Amniotic epithelial cell (primary cell): ENCODE measurements around the gene FKBP2.
A peak's percentile ranks its signal among the peaks of the same experiment; 100 is the strongest.

Experiments used
- DNase-seq: peaks from one replicate; pipeline ENCODE4 v3.0.0-alpha.2; 2010; ENCODE audit warnings: low read depth

Gene FKBP2

DNA sequence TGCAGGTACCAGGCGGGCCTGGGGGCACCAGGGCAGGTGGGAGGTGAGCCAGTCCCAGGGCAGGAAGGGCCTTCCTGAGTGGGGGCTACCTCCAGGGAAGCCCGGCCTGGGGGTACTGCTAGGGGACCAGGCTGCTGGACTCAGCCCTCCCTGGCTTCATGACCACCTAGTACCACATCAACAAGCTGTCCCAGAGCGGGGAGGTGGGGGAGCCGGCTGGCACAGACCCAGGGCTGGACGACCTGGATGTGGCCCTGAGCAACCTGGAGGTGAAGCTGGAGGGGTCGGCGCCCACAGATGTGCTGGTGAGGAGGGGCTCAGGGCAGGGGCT, 21.6 kb upstream of the FKBP2 start:
- DNase-seq = no peak

DNA sequence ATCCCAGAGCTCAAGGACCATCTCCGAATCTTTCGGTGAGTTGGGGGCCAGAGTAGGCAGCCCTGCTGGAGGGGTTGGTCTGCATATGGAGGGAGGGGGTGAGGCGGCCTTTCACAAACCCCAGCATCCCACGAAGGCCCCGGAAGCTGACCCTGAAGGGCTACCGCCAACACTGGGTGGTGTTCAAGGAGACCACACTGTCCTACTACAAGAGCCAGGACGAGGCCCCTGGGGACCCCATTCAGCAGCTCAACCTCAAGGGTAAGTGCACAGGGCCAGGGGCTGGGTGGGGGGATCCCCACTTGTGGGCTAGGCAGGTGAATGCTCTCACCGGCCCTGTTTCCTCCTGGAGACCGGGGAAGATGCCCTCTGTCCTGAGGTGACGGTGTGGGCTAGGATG, 21.1 kb upstream of the FKBP2 start:
- no peak for DNase-seq

DNA sequence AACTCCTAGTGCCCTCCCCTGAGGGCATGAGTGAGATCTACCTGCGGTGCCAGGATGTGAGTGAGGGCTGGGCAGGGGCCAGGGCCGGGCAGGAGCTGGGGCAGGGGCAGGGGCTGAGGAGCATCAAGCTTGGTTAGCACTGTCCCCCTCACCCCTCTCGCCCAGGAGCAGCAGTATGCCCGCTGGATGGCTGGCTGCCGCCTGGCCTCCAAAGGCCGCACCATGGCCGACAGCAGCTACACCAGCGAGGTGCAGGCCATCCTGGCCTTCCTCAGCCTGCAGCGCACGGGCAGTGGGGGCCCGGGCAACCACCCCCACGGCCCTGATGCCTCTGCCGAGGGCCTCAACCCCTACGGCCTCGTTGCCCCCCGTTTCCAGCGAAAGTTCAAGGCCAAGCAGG, 20.6 kb upstream of the FKBP2 start:
- no peak for DNase-seq

DNA sequence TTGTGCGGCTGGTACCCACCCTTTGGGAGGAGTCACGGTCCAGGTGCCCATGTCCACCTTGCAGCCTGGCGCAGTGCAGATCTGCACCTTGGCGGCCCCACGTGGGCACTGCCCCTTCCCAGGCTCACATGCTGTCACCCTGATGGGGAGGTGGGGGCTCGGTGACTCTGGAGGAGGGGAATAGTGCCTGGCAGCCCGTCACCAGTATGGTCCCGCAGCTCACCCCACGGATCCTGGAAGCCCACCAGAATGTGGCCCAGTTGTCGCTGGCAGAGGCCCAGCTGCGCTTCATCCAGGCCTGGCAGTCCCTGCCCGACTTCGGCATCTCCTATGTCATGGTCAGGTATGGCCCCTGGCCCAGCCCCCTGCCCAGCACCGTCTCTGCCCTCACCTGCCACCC, 20.1 kb upstream of the FKBP2 start:
- no peak for DNase-seq

DNA sequence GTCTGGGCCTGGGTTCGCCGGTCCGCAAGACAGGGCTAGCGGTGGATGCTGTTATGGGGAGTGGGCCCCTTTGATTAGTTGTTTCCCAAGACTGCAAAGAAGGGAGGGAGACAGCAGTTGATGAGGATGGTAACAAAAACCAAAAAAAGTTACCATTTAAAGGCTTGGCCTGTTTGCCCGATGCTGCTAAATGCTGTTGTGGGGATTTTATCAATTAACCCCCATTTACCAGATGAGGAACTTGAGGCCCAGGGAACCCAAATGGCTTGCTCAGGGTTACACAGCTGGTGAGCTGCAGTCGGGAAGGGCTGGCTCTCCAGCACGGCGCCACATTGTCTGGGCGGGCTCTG, 18.3 kb upstream of the FKBP2 start:
- no peak for DNase-seq

DNA sequence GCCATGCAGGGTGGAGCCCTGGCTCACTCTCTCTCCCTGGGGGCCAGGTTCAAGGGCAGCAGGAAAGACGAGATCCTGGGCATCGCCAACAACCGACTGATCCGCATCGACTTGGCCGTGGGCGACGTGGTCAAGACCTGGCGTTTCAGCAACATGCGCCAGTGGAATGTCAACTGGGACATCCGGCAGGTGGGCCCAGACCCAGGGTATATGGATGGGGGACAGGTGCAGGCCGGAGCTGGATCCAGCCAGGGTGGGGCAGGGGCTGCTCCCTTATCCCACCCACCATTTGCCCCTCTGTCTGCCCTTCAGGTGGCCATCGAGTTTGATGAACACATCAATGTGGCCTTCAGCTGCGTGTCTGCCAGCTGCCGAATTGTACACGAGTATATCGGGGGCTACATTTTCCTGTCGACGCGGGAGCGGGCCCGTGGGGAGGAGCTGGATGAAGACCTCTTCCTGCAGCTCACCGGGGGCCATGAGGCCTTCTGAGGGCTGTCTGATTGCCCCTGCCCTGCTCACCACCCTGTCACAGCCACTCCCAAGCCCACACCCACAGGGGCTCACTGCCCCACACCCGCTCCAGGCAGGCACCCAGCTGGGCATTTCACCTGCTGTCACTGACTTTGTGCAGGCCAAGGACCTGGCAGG, 17.8 kb upstream of the FKBP2 start:
- DNase-seq = no peak

DNA sequence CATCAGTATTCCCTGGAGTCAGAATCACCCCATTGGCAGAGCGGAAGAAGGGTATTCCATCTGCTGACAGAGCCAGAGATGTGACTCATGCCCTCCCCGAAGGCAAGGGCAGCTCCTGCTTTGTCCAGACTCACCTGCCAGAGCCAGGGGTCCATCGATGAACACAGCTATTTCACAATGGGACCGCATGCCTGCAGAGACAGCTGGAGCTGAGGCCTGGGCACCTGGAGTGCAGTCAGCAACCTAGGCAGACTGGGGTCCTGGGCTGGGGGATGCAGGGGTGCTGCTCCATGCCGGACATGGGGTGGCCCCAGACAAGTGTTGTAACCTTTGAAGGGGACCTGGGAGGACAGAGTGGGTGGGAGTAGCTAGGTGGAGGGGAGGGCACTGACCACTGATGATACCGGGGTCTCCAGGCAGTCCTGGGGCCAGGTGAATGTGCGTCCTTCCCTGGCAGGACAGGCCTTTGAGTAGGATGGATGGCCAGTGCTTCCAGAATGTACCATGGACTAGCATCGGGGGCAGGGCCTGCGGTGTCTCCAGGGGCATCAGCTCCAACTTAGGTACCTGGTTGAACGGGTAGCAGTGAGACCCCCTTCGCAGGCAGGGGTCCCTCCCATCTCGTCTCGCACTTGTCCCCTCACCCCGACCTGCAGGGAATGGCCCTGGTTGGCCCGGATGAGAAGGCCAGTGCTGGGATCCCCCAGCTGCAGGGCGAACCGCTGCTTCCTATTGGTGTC, 16.6 kb upstream of the FKBP2 start:
- DNase-seq = no peak

DNA sequence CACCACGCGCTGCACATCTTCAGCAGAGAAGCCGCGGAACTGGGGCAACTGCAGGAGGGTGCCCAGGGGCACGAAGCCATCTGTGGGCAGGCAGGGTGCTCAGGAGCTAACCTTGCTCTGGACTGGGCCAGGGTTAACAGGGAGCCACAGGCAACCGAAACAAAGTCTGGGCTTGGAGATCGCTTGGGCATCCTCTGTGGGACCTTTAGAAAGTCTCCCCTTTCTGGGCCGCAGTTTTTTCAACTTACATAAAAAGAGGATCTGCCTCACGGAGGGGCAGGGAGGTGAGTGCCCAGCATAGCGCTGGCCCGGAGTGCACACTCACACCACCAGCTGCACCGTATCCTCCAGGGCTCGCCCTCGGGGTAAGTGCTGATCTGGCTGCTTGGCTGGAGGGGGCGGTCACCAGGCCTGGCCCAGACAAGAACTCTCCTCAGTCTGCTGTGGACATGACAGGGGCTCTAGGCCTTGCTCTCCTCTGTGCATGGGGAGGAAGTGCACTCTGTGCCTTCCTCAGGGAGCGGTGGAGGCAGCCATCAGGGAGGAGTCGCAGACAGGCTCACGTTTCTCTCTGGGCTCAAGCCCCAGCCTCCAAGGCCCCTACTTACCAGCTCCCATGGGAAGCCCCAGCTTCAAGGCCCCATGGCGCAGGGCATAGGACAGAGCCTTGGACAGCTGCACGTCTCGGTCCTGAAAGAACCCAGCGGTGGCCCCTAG, 15.8 kb upstream of the FKBP2 start:
- no peak for DNase-seq

DNA sequence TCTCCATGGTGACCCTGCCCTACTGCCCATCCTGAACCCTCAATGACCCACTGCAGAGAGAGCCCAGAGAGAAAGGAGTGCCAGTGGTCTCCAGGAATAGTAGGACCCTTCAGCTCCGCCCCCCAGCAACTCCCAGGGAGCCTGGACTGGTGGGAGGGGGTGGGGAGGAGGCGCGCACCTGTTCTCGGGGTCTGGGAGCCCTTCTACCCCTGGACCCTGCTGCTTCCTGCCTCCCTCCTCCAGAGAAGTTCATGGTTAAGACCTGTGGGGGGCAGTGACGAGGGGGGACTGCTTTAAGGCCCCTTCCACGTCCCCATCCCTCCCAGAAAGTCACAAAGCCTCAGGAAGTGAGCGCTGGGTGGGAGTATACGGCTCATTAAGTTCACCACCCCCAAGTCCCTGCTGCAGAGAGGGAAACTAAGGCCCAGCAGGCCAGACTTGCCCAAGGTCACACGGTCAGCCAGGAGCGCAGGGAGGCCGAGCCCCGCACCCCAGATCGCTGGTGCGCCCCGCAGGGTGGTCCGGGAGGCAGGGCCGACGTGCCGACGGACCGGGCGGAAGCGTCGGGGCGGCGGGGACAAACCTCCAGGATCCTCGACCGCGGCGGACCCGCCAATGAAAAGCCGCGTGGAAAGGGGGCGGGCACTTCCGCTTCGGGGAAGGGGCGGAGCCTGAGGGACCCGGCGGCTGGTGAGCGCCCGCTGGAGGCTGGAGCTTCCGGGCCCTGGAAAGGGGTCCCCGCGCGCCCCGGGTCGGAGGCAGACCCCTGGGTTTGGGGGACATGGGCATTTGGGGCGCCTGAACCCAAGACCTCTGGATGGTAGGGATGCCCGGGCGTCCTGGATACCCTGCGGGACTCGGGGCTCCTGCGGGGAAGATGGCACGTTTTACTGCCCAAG, 15.0 kb upstream of the FKBP2 start, which contains the start of the genes NUDT22 and TRPT1:
Gene NUDT22, plus strand, starts transcription at position 667 of the 899 bp plus-strand sequence. CDS start 379 bp downstream, outside the sequence.
Gene TRPT1, minus strand, starts transcription at position 579 of the 899 bp plus-strand sequence. Its CDS starts 326 bp downstream, at position 253.
- peak; percentile 58 for DNase-seq

DNA sequence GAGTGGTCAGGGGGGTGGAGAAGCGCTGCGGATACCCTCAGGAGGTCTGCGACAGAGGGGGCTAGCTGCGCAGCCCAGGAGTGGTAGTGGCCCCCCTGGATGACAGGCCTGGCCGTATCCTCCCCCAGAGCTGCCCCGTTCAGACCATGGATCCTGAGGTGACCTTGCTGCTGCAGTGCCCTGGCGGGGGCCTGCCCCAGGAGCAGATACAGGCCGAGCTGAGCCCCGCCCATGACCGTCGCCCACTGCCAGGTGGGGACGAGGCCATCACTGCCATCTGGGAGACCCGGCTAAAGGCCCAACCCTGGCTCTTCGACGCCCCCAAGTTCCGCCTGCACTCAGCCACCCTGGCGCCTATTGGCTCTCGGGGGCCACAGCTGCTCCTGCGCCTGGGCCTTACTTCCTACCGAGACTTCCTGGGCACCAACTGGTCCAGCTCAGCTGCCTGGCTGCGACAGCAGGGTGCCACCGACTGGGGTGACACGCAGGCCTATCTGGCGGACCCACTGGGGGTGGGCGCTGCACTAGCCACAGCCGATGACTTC, 14.3 kb upstream of the FKBP2 start:
- no peak for DNase-seq

DNA sequence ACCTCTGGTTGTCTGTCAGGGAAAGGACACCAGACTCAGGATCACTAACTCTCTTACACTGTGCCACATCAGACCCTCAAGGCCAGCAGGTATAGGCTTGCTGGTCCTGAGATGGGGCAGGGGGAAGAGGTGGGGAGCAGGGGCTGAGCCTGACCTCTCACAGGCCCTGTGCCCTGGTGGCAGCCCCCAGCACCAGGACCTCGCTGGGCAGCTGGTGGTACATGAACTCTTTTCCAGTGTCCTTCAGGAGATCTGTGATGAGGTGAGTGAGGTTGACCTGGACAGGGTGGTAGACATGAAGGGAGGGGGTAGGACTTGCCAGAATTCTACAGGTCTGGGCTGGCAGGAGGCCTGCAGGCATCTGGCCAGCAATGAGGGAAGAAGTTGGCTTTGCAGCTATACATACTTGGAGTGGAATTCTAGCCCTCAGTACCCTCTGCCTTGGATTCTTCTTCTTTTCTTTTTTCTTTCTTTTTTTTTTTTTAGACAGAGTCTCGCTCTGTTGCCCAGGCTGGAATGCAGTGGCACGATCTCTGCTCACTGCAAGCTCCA, 13.4 kb upstream of the FKBP2 start:
- DNase-seq = no peak

DNA sequence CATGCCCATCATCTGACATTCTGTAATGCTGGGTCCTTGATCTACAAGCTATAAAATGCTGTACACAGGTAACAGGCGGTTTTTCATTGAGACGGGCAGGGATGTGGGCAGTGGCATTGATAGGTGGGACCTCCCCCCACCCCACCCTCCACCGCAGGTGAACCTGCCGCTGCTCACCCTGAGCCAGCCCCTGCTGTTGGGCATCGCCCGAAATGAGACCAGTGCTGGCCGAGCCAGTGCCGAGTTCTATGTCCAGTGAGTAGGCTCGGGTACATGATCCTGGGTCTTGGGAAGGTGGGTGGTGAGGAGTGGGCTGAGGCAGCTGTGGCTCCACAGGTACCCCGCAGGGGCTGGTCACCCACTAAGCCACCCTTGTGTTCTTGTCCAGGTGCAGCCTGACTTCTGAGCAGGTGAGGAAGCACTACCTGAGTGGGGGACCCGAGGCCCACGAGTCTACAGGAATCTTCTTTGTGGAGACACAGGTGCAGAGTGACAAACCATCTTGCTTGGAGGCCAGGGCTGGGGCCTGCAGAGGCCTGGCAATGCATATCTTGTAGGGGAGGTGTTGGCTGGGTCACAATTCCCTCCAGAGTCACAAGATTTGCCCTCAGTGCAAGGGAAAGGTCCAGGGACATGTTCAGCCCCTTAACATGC, 11.7 kb upstream of the FKBP2 start:
- DNase-seq = no peak

DNA sequence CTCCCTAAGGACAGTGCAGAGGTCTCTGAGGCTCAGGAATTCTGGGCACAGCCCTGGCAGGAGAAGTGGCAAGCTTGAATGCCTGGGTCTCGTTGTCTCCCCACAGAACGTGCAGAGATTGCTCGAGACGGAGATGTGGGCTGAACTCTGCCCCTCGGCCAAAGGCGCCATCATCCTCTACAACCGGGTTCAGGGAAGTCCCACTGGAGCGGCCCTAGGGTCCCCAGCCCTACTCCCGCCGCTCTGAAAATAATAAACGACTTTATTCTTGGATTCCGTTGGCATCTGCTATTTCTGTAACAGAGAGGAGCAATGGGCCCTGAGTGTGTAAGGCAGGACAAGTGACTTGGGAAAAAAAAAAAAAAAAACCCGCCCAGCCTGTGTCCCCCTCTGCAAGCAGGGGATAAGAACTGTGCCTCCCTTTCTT, 11.1 kb upstream of the FKBP2 start:
- no peak for DNase-seq

DNA sequence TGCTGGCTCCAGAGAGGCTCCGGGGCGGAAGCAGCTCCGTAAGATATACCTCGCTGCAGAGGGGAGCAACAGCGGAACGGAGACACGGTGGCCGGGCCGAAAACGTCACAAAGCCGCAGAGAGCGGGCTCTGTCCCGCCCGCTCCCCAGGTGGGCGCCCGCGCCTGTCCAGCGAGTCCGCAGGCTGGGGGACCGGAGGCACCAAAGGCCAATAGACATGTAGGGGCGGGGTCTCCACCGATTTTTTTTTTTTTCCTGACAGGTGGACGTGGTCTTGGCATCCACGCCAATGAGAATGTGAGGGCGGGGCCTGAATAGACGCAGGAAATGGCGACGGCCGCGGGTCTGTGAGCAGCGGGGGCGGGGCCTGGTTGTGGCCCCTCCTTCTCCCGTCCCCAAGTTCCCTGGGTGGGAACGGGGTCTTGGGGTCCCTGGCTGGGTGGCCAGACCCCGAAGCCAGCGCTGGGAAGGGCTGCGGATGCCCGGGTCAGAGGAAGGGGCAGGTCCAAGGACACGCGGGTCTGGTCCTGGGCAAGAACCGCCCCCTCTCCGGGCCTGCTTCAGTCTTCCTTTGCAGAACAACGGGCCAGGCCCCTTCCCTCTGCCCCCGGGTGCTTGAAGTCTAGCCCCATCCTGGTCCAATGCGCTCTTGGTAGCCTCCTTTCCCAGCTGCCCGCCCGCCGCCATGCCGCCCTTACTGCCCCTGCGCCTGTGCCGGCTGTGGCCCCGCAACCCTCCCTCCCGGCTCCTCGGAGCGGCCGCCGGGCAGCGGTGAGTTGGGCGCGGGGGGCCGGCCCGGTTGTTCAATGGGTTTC, 10.5 kb upstream of the FKBP2 start, which contains the start of gene DNAJC4:
Gene DNAJC4, plus strand, starts transcription at position 378 of the 814 bp plus-strand sequence. Its CDS starts 307 bp downstream, at position 685.
- peak; percentile 84 for DNase-seq

DNA sequence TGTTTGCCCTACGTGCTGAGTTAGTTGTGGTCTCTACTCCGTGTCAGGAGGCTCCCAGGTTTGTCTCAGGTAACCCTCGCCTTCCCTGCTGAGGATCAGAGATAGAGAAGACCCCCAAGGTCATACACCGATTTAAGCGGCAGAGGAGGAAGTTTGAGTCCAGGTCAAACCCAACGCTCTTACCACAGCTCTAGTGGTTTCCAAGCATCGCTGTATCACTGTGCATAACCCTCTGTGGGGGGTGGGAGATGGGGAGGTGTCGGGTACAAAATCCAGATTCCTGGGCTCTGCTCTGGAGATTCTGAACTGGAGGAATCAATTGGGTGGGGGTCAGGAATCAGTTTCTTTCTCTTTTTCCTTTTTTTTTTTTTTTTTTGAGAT, 9.9 kb upstream of the FKBP2 start:
- no peak for DNase-seq

DNA sequence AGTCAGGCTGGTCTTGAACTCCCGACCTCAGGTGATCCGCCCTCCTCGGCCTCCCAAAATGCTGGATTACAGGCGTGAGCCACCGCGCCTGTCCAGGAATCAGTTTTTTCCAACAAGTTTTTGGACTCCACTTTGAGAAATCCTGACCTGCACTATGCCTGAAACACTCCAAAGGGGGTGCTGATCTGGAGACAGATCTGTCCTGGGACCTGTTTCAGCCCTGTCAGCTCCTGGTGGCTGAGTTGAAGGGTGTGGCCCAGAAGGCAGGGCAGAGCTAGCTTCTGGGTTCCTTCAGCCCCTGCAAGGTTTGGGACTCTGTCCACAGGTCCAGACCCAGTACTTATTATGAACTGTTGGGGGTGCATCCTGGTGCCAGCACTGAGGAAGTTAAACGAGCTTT, 9.3 kb upstream of the FKBP2 start:
- no peak for DNase-seq

DNA sequence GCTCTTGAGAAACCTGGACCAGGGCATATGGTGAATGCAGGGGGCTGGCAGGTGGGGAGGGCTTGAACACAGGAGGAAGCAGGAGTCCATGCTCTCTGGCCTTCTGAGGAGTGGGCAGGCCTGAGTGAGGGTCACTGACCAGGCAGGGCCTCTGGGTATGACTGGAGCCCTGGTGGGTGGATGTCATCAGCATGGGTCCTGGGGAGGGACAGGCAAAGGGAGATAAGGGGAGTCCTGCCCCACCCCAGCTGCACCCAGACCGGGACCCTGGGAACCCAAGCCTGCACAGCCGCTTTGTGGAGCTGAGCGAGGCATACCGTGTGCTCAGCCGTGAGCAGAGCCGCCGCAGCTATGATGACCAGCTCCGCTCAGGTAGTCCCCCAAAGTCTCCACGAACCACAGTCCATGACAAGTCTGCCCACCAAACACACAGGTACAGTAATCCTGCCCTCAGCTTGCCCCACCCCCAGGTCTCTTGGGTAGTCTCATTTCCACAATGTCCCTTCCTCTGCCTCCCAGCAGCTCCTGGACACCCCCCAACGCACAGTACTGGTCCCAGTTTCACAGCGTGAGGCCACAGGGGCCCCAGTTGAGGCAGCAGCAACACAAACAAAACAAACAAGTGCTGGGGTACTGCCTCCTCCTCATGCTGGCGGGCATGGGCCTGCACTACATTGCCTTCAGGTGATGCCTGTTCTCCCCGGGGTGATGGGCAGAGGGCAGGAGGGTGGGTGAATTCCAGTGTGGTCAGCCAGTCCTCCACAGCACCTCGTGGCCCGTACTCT, 8.5 kb upstream of the FKBP2 start:
- no peak for DNase-seq

DNA sequence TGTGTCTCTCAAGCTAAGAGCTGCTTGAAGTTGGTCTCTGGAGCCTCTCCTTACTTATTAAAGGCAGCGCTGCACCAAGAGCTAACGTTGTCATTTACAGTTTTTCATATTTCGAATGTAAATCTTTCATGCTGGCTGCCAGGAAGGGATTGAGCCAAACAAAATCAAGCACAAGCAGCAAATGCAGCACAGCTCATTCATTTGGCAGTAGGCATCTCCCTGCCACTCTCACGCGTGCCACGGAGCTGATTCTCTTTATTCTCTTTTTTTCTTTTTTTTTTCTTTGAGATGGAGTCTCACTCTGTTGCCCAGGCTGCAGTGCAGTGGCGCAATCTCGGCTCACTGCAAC, 8.0 kb upstream of the FKBP2 start:
- no peak for DNase-seq

DNA sequence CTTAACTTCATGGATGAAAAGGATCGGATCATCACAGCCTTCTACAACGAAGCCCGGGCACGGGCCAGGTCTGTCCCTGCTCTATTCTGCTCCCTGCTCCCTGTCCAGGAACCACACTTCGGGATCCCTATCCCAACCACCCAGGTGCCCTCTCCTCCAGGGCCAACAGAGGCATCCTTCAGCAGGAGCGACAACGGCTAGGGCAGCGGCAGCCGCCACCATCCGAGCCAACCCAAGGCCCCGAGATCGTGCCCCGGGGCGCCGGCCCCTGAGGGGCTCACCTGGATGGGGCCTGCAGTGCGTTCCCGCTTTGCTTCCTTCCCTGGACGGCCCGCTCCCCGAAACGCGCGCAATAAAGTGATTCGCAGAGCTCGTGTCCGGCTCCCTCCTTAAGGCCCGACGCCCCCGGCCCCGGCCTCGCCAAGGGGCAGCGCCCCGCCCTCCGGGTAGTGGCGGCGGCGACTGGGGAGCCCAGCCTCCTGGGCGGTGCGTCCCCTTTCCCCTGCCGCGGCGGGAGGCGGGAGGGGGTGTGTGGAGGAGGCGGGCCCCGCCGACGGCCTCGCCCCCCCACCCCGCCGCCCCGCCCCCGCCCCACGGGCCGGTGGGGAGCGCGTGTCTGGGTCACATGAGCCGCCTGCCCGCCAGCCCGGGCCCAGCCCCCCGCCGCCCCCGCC, 6.8 kb upstream of the FKBP2 start, which contains the start of gene VEGFB:
Gene VEGFB, plus strand, starts transcription at position 672 of the 674 bp plus-strand sequence. CDS start 250 bp downstream, outside the sequence.
- no peak for DNase-seq
